Bronchial epithelial cell (primary cell): ENCODE results near the gene TEKT5. TPM values are rescaled to one million over a fixed set of nuclear protein-coding genes. Genes with fewer than 3 reads are reported as not detected.
"Not testable (repeated sequence)": the region's sequence is repeated elsewhere in the genome, so short reads cannot be mapped to it uniquely, and the experiment has no call there.

Experiments
- DNase-seq: peaks from one replicate; pipeline ENCODE4 v3.0.0-alpha.2; 2010; ENCODE audit warnings: low read depth
- FAIRE-seq: peaks from 2 replicates; lab custom pipeline; 2011; peaks lifted over from hg19 to GRCh38; lab: Jason Lieb, UNC
- H3K27me3 ChIP-seq: 2 replicates; pipeline ENCODE4 v1.5.1; 2011; ENCODE audit warnings: low read length; ENCODE audit not compliant: control insufficient read depth, insufficient read depth
- H3K36me3 ChIP-seq: 2 replicates; pipeline ENCODE4 v1.5.1; 2011; ENCODE audit warnings: low read length; ENCODE audit not compliant: control insufficient read depth, insufficient read depth
- H3K4me3 ChIP-seq: 2 replicates; pipeline ENCODE4 v1.5.1; 2011; ENCODE audit warnings: mild to moderate bottlenecking, low read depth, low read length, control low read depth
- total RNA-seq: library from RNA; depleted of rRNA; stranded (reverse); fragments of >200 nt; gene quantifications from 2 replicates; pipeline ENCODE4 v1.2.1, GENCODE V29; 2014
- TF ChIP-seq, protein P1 (sequence below): IDR thresholded peaks from 2 replicates; pipeline ENCODE4 v1.5.1; 2011; ENCODE audit warnings: mild to moderate bottlenecking, moderate library complexity, low read length, control low read depth, inconsistent platforms; ENCODE audit not compliant: insufficient read depth, severe bottlenecking

Gene TEKT5
- total RNA-seq, 1 donor from 2014 or later: 0.53 TPM

DNA sequence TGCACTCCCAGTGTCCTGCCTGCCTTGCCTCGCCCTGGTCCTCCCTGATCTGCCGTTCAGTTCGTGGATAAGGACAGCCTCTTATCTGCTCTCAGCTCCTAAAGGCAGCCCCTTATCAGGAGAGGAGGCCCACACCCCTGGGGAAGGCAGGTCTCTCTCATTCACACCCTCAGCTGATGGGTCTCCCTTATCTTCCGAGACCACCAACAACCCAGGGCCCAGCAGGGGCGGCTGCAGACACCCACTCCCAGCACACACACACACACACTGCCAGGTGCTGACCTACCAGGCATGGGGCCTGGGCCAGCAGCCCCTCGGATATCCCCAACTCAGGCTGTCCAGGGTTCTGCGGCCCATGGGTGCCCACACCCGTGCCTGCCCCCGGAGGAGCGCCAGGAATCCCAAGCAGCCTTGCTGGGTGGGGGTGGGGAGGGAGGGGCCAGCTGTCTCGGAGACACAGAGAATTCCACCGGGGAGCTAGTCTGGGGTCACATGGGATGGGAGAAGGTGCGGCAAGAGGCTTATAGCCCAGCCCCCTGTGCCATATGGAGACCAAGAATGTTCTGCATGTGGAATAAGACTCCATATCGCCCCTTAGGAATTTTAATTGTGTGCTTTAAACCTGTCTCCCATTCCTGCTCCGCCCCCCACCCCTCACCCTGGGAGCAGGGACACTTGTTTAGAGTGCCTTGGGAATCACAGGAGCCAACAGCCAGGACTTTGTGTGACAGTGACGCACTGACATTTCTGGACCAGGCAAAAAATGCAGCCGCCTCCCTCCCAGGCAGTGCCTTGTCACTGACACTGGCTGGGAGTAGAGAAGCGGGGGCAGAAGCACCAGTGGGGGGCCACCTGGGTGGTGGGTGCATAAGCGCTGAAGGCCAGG is 72.5 kb downstream of the TEKT5 start:
- TF ChIP-seq, protein P1, sequence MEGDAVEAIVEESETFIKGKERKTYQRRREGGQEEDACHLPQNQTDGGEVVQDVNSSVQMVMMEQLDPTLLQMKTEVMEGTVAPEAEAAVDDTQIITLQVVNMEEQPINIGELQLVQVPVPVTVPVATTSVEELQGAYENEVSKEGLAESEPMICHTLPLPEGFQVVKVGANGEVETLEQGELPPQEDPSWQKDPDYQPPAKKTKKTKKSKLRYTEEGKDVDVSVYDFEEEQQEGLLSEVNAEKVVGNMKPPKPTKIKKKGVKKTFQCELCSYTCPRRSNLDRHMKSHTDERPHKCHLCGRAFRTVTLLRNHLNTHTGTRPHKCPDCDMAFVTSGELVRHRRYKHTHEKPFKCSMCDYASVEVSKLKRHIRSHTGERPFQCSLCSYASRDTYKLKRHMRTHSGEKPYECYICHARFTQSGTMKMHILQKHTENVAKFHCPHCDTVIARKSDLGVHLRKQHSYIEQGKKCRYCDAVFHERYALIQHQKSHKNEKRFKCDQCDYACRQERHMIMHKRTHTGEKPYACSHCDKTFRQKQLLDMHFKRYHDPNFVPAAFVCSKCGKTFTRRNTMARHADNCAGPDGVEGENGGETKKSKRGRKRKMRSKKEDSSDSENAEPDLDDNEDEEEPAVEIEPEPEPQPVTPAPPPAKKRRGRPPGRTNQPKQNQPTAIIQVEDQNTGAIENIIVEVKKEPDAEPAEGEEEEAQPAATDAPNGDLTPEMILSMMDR: no peak
- FAIRE-seq (no peak), DNase-seq (no peak)

DNA sequence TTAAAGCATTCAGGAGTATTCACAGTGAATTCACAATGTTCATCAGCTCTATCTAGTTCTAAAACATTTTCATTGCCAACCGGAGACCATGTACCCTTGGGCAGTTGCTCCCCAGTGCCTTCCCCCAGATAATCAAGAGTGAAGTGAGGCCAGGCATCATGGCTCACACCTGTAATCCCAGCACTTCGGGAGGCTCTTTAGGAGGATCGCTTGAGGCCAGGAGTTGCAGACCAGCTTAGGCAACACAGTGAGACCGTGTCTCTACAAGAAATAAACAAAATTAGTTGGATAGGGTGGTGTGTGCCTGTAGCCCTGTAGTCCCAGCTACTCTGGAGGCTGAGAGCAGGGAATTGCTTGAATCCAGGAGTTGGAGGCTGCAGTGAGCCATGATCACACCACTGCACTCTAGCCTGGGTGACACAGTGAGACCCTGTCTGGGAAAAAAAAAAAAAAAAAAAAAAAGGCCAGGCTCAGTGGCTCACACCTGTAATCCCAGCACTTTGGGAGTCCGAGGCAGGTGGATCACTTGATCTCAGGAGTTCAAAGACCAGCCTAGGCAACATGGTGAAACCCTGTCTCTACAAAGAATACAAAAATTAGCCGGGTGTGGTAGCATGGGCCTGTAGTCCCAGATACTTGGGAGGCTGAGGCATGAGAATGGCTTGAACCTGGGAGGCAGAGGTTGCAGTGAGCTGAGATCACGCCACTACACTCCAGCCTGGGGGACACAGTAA is 73.3 kb downstream of the TEKT5 start:
- not testable (repeated sequence) for FAIRE-seq, H3K4me3 ChIP-seq, H3K27me3 ChIP-seq, DNase-seq, H3K36me3 ChIP-seq

More for the DNA sequence above, 72.5 kb downstream of the TEKT5 start:
- H3K36me3 ChIP-seq: no peaks in the 10 kb centered on the region
- H3K27me3 ChIP-seq: no peaks in the 10 kb centered on the region
- H3K4me3 ChIP-seq: no peak overlapping the region

DNA sequence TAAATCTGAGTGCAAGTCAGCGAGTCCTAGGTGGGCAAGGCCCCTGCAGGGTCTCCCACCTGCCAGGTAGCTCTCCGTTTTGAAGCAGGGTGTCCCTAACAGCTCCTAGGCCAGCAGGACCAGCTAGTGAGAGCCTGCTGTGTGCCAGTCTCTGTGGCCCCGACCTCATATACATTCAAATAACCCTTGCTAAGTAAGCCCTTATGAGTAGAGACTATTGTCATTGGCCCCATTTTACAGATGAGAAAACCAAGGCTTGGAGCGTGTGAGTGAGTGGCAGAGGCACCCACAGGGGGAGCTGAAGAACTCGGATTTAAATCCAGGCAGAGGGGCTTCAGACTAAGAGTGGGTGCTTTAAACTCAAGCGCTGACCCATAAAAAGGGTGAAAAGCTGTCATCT is 74.6 kb downstream of the TEKT5 start:
- Histone ChIP-seq H3K4me3 (no peak overlapping the region), H3K36me3 (no peaks in the 10 kb centered on the region), H3K27me3 (no peaks in the 10 kb centered on the region)
- FAIRE-seq (no peak), DNase-seq (no peak)
- TF ChIP-seq, protein P1: no peak

DNA sequence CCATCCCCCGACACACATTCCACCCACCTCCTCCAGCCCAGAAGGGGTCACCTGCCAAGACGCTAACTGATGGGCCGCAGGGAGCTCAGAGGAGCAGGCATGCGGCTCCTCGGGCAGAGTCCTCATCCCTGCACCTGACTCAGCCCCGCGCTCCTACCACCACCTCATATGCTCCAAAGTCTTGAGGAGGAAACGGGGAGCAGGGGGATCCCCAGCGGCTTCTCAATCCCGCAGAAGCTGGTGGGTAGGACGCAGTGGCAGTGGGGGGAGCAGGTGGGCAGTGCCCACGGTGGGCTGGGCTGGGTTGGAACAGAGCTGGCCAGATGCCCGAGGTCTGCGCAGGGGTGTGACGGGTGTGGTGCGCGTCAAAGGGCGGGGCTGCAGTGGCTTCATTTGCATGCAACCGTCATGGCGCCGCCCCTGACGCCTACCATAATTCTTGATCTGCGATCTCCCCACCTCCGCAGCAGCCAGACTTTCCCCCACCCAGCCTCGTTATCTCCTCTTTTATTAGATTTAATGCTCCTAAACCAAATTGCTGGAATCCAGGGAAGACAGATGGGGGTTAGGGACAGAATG is 75.4 kb downstream of the TEKT5 start:
- DNase-seq (no peak), FAIRE-seq (no peak)
- Histone ChIP-seq H3K27me3 (no peaks in the 10 kb centered on the region), H3K4me3 (peak overlapping the region; percentile 20), H3K36me3 (no peaks in the 10 kb centered on the region)
- TF ChIP-seq, protein P1: no peak

DNA sequence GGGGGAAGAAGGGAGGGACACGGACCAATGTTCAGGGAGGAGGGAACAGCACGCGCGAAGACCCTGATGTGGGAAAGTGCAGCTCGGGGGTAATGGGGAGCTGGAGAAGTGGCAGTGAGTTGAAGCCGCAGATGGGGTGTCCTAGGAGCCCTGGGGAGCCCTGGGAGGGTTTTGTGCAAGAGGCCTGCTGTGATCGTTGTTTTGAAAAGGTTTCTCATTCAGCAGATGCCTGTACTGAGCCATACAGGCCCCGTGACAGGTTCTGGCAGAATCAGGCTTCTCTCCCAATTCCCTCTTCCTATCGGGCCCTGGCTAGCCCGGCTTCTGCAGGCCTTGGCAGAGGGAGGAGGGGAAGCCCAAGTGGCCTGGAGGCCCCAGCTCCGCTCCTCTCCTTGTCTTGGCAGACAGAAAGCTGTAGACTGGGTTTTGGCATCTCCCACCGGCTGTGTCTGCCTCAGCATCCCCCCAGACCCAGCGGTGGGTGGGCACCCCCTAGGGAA is 76.0 kb downstream of the TEKT5 start:
- TF ChIP-seq, protein P1: no peak
- H3K4me3 ChIP-seq: peak overlapping the region; percentile 20
- FAIRE-seq (no peak), DNase-seq (no peak)
- H3K27me3 ChIP-seq: no peaks in the 10 kb centered on the region
- H3K36me3 ChIP-seq: no peaks in the 10 kb centered on the region
